GM18519 (cell line): ENCODE data around the gene TEX14.

Experiments used
- ATAC-seq: cut with Tn5 transposase; IDR thresholded peaks from one replicate; pipeline ENCODE4 v1.9.1; 2021; ENCODE audit warnings: mild to moderate bottlenecking, moderate library complexity; ENCODE audit not compliant: unreplicated experiment, low FRiP score

The TEX14 gene

GRCh38 chr17:58531661-58532554, 159.9 kb downstream of the TEX14 start:
- no peak for ATAC-seq

GRCh38 chr17:58531122-58531521, 160.7 kb downstream of the TEX14 start:
- no peak for ATAC-seq

GRCh38 chr17:58530655-58531054, 161.2 kb downstream of the TEX14 start:
- no peak for ATAC-seq

- ATAC-seq, result no peak
Measured at GRCh38 chr17:58529275-58529674, 162.6 kb downstream of the TEX14 start.

- no peak for ATAC-seq
Measured at GRCh38 chr17:58528443-58528842, 163.4 kb downstream of the TEX14 start.

GRCh38 chr17:58527949-58528348, 163.9 kb downstream of the TEX14 start:
- ATAC-seq, result no peak

- no peak for ATAC-seq
Measured at GRCh38 chr17:58527306-58527705, 164.5 kb downstream of the TEX14 start.

GRCh38 chr17:58525239-58525638, 166.6 kb downstream of the TEX14 start:
- no peak for ATAC-seq

GRCh38 chr17:58521680-58522079, 170.2 kb downstream of the TEX14 start:
- no peak for ATAC-seq

GRCh38 chr17:58520843-58521430, 170.9 kb downstream of the TEX14 start:
- ATAC-seq, result no peak

- peak; percentile 85 for ATAC-seq
Measured at GRCh38 chr17:58517928-58518609, 173.8 kb downstream of the TEX14 start.

GRCh38 chr17:58517378-58517927, 174.4 kb downstream of the TEX14 start:
- no peak for ATAC-seq

GRCh38 chr17:58516644-58517377, 175.0 kb downstream of the TEX14 start:
- no peak for ATAC-seq

GRCh38 chr17:58515286-58515685, 176.6 kb downstream of the TEX14 start:
- ATAC-seq, result no peak

GRCh38 chr17:58514770-58515157, 177.1 kb downstream of the TEX14 start:
- no peak for ATAC-seq

GRCh38 chr17:58513965-58514769, 177.7 kb downstream of the TEX14 start, which contains the start of gene MTMR4:
Gene MTMR4 (minus strand): TSS chr17:58514638. CDS start chr17:58514407, 231 bp downstream.
- ATAC-seq, result no peak

GRCh38 chr17:58513267-58513964, 178.4 kb downstream of the TEX14 start:
- ATAC-seq, result no peak

- ATAC-seq, result no peak
Measured at GRCh38 chr17:58510075-58510474, 181.8 kb downstream of the TEX14 start.
